ENCODE data around the gene ARHGAP22. TPM values are rescaled to one million over a fixed set of nuclear protein-coding genes. Genes with fewer than 3 reads are reported as not detected.

The ARHGAP22 gene
- total RNA-seq, 1 experiment from 2014 or later, result 1.8 TPM

Other genes starting within 250 kb of the ARHGAP22 start
- 0.23 TPM for gene WDFY4, start 79.8 kb upstream of the ARHGAP22 start, total RNA-seq (2021; ENCODE audit: unreplicated experiment)